IPS DF 4.7 (cell line): Measurements from ENCODE around the gene ARF3.
A peak's percentile ranks its signal among the peaks of the same experiment; 100 is the strongest.
"Not testable (repeated sequence)": the region's sequence is repeated elsewhere in the genome, so short reads cannot be mapped to it uniquely, and the experiment has no call there.

Experiments
- DNase-seq: peaks from one replicate; pipeline ENCODE4 v3.0.0-alpha.2; 2013; ENCODE audit warnings: low spot score; ENCODE audit errors: extremely low read depth

ARF3 gene

GRCh38 chr12:48930475-48930874 is 26.8 kb downstream of the ARF3 start:
- no peak for DNase-seq

GRCh38 chr12:48929551-48929950 is 27.7 kb downstream of the ARF3 start:
- no peak for DNase-seq

GRCh38 chr12:48927261-48927660 is 30.0 kb downstream of the ARF3 start:
- no peak for DNase-seq

GRCh38 chr12:48925304-48926011 is 31.8 kb downstream of the ARF3 start, which contains the start of gene FKBP11:
Gene FKBP11, minus strand, starts transcription at chr12:48925492. Its CDS starts 64 bp downstream, at chr12:48925428.
- peak; percentile 28 for DNase-seq

- DNase-seq, result no peak
Measured at GRCh38 chr12:48924617-48925303, 32.5 kb downstream of the ARF3 start.

GRCh38 chr12:48923117-48923516 is 34.2 kb downstream of the ARF3 start:
- no peak for DNase-seq

GRCh38 chr12:48917857-48918537 is 39.3 kb downstream of the ARF3 start:
- DNase-seq, result no peak

GRCh38 chr12:48910196-48910595 is 47.1 kb downstream of the ARF3 start:
- no peak for DNase-seq

GRCh38 chr12:48909698-48910097 is 47.6 kb downstream of the ARF3 start:
- not testable (repeated sequence) for DNase-seq

- no peak for DNase-seq
Measured at GRCh38 chr12:48907245-48907644, 50.0 kb downstream of the ARF3 start.

- DNase-seq, result no peak
Measured at GRCh38 chr12:48903982-48904411, 53.3 kb downstream of the ARF3 start.

GRCh38 chr12:48903363-48903981 is 53.8 kb downstream of the ARF3 start:
- no peak for DNase-seq

GRCh38 chr12:48901278-48901677 is 56.0 kb downstream of the ARF3 start:
- no peak for DNase-seq

GRCh38 chr12:48899651-48900050 is 57.6 kb downstream of the ARF3 start:
- DNase-seq, result no peak

- DNase-seq, result no peak
Measured at GRCh38 chr12:48894271-48894670, 63.0 kb downstream of the ARF3 start.

- DNase-seq, result no peak
Measured at GRCh38 chr12:48890657-48891418, 66.4 kb downstream of the ARF3 start.

- no peak for DNase-seq
Measured at GRCh38 chr12:48889679-48890078, 67.6 kb downstream of the ARF3 start.
